Hippocampal formation (tissue), 2 donors: ENCODE results near the gene CACNA1C.

Experiments used
- DNase-seq, 2 donors: peaks; one replicate each; lab custom pipeline; 2025; lab: John Stamatoyannopoulos, UW

Gene CACNA1C

DNA sequence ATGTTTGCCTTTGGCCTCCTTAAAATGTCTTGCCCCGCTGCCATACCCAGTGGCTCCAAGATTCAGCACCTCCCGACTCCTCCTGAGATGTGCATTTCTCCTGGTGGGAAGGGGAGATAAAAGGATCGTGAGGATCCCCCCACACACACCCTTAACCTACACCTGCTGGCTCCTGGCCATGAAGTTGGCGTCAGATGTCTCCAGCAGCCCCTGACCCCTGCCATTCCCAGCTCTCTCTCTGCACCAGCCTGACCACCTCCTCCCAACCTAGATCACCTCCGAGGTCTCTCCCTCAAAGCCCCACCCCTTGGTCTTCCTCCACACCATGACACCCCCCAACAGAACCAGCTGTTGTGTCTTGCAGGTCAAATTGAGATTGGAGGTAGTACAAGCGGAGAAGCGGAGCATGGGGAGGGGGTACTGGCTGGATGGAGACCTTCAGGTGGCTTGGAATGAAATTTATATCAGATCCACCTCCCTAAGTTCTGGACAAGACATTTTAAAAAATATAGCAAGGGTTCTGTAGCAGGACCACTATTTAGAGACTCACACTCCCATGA is 590.9 kb downstream of the CACNA1C start:
- no peak for DNase-seq

GRCh38 chr12:2644683-2645405 is 592.1 kb downstream of the CACNA1C start:
- DNase-seq, result no peak

DNA sequence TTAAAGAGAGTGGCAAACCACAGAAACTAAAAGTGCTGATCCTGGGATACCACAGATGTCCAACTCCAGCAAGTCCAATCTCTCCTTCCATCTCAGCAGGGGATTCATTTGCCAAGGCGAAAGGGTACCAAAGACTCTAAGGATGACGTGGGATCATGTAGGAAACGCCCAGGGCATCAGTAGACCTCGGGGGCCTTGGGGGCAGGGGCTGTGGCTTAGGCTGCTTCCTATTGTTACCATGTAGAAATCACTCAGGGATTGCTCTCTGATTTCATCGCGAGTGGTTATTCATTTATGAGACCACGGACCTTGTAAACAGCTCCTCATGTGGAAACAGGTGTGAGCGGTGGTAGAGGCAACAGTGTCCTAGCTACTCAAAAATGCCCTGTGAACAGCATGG is 592.7 kb downstream of the CACNA1C start:
- no peak for DNase-seq

DNA sequence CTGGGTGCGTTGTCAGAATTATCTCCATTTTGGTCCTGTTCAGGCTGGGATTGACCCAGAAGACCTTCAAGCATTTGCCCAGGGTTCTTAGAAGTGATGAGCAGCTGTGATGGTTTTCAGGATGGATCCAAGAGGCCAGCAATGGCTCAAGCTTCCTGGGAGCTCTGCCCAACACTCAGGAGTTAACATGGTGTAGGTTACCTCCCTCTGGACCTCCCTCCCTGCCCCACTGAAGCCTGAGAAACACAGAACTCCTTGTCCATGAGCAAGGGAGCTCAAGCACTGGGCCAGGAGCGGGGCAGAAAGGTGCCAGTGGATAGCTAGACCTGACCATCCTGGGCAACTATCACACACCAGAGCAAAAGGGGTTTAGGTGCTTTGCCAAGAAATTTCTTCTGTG is 593.6 kb downstream of the CACNA1C start:
- DNase-seq, result no peak

DNA sequence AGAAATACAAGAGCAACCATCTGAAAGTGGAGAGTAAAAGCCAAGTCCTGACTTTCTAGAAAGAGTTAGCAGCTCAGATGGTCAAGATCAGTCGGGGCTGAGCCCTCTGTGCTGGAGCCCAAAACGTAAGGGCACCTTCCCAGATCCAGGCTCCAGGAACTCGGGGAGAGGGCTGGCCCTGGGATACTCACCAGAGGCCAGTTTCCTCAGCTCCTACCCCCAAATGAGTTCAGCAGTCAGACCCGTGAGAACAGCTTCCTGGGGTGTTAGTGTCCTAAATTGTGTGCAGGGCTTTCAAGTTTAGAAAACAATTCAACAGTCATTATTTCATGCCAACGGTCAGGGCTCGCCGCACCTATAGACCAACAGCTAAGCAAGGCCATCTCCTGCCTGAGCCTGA is 594.4 kb downstream of the CACNA1C start:
- no peak for DNase-seq

DNA sequence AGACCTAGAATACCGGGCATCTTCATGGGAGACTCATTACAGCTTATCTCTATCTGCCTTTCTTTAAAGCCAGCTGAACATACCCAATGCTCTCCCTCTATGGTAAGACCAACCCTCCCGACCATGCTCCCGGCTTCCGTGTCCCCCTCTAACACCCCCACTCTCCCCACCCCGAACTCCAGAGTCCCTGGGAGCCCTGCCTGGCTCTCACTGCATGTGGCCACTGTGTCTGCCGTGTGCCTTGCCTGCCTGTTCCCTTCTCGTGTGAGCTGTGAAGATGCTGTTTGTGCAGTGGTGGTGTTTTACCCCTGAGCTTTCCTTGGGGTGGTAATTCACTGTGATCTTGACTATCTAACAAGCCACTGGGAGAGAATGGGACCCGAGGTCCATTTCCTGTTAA is 595.6 kb downstream of the CACNA1C start:
- no peak for DNase-seq

DNA sequence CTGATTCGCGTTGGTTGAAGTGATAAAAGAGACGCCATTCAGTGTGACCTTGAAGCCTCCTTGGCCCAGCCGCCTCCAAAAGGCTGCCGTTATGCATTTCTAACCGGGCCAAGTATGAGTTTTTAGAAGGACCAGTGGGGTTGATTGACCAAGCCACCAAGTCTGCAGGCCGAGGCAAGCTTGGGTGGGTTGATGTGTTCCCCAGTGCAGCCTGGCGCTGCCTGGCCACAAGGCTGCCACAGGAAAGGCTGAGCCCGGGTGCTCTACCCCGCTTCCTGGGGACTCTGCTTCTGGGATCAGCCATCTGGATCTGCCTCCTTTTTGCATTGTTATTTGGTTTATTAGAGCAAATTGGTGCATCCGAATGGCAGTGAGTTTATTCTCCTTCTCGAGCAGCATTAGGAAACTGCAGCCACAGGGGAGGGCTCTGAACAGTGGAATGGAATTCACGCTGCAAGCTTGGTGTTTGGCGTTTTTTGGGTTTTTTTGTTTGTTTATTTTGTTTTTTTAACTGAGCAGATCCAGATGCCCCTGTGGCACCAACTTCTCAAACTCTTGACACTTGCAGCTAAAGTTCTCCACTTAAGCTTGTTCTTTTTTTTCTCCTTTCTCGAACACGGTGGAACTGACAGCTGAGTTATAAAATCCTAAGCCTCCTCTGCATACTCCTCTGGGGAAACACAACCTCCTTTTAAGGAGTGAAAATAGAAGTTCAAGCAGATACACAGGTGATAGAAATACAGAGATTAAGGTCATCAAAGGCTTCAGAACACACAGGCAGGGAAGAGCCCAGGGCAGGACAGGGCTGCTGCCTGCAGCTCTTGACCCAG is 596.6 kb downstream of the CACNA1C start:
- DNase-seq, result no peak

DNA sequence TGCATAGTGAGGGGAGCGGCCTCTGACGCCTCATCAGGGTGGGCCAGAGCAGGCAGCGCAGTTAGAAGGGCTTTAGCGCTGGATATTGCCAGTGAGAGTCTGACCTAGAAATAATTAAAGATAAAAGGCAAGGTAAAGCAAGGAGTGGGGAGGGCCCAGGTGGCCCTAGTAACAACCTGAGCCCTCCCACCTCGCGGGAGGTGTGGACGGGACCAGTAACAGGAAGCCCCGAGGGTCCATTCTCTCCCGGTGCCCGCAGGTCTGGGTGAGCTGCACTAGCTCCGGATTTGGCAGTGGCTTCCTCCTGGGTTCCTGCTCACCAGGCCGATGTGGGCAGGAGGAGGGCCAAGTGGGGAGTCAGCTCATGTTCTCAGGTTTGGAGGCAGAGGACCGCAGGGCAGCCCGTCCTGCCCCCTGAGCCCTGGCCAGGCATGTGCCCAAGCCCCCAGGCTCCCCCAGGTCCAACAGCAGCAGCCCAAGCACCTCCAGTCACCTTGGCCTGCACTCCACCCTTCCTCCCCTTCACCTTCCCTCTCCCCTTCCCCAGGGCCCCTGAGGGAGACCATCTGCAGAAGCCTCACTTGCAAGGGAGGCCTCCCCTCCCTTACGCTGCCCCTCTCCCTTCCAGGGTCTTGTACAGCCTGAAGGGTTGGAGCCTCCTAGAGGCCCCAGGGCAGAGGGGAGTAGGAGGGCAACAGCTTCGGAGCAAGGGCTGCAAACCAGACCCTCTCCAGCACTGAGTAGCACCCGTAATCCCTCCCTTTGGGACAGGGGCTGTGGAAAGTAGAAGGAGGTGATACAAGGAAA is 597.7 kb downstream of the CACNA1C start:
- DNase-seq, result no peak

DNA sequence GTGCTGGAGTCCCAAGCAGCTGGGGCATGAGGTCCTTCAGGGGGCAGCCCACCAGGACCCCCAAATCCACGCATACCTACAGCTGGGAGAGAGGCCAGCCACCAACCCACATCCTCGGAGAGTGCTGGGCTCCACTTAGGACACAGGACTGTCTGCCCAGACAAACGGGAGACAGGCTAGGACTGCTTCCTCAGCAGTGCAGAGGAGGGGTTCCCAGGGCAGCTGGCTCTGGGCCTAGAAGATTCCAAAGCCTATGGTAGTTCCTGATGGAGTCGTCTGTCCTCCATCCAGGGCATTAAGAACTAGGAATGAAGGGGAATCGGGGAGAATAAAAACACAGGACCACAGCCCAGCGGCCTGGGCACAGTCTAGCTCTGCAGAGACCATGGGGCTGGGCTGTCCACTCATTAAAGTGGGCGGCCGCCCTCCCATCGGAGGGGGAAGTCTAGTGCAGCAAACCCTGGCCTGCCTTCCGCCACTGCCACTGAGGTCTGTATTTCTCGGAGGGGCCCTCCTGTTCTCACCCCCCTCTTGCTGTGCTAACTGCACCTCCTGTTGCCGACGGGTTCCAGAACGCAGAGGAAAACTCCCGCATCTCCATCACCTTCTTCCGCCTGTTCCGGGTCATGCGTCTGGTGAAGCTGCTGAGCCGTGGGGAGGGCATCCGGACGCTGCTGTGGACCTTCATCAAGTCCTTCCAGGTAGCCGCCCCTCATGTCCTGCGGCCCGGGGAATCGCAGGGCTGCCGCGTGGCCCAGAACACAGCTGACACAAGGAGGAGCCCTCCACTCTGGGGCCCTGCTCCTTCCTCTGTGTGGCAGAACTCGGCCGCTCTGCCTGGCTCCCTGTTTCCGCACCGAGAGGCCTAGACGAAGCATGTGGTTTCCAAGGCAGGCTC is 598.5 kb downstream of the CACNA1C start:
- no peak for DNase-seq

GRCh38 chr12:2652011-2652400 is 599.2 kb downstream of the CACNA1C start:
- no peak for DNase-seq

DNA sequence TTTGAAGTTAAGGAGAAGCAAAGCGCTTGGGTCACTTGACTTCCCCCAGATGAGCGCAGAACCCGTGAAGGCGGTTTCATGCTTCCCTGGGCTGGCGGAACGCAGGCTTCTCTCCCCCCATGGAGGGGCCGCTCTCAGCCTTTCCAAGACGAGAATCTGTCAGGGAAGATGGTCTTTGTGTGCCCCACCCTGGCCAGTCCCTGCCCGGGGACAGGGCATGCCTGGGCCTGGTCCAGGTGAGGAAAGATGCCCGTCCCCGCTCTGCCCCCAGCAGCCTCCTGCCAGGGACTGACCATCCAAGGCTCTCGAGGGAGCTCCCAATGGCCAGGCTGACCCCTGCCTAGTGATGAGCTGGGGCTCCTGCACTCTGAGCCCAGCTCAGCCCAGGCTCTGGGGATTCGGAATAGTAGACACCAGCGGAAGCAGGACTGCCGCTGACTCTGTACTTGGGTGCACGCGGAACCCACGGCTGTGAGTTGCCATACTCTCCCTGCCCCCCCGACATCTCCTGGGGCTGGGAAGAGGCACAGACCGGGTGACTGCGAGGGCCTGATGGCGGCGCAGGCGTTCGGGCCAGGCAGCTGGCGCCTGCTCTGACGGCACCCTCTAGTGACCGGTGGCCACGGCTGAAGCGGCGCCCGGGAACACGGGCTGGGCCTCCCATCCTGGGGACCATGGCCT is 599.8 kb downstream of the CACNA1C start:
- no peak for DNase-seq

GRCh38 chr12:2653461-2653965 is 600.7 kb downstream of the CACNA1C start:
- DNase-seq, result no peak

- no peak for DNase-seq
Measured at GRCh38 chr12:2654311-2654710, 601.5 kb downstream of the CACNA1C start.

DNA sequence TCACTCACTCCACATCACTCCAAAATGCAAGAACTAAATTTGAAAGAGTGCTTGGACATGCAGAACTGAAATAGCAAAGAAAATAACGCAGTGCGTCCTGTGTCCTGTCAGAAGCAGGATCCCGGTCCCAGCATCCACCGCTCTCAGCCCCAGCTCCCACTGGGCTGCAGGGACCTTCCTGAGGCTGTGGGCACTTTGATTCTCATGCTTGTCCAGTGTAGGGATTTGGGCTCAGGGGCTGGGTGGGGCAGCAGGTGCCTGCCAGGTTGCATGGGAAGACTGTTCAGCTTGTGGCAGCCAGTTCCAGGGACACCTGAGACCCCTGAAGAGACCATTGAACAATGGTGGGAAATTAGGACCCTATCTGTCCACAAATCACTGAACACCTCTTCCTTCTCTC is 602.0 kb downstream of the CACNA1C start:
- no peak for DNase-seq

- no peak for DNase-seq
Measured at GRCh38 chr12:2662524-2662923, 609.7 kb downstream of the CACNA1C start.

DNA sequence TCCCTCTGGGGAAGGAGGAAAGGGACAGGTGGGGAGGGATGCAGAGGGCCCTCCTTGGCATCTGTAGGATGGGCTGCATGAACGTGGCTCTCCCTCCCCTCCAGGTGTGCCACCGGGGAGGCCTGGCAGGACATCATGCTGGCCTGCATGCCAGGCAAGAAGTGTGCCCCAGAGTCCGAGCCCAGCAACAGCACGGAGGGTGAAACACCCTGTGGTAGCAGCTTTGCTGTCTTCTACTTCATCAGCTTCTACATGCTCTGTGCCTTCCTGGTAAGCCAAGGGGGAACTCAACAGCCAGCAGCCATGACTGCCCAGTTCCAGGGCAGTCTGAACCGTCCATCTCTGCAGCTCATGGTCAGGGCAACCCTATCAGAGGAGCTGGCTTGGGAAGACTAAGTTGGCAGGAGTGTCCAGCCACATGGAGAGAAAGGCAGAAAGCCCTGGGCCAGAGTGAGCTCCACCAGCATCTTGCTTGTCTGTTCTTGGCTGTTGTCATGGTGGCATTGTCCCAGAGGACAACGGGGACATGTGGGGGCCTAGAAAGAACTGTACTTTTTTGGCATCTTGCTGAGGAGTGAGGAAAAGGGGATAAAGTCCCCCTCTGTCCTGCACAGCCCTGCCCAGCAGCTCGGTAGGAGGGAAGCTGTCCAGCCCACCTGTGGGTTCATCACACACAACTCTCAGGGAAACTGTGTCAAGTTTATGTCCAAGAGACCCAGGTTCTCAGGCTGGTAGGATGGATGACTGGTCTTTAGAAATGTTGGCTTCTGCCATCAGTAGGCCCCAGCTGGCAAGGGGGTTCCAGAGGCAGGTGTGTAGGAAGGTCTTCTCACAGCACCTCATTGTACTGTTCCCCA is 612.2 kb downstream of the CACNA1C start:
- no peak for DNase-seq

GRCh38 chr12:2666411-2666810 is 613.6 kb downstream of the CACNA1C start:
- no peak for DNase-seq

- DNase-seq, result no peak
Measured at GRCh38 chr12:2666846-2667245, 614.1 kb downstream of the CACNA1C start.

DNA sequence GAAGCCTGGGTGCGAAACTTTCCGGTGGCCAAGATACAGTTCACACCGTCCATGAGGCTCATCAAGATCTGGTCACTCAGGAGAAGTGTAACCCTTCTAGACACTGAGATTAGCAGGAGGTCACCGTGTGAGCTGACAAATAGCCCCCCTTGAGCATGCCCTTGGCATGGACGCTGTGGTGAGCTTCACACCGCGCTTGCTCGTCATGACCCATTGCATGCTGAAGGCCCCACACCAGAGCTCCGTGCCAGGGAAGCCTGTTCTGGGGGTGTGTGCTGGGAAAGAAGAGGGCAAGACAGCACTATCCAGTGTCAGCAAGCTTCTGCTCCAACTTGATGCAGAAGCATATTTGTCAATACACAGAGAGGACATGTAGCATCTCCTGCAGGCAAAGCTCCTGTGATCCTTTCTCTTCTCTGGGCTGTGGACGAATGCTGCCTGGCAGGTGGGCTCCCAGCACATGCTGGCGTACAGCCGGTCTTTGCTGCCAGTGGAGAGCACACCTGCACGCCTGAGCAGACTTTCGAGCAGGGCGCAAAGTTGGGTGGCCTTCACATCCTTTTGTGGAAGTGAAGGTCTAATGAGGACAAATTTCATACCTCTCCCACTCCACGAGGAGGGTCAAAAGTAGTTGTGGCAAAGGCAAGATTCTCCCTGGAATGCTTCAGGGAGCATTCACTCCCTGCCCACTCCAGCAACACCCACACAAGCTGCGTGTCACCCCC is 615.1 kb downstream of the CACNA1C start:
- no peak for DNase-seq
